Coronary artery (tissue), 2 donors: Measurements from ENCODE around the gene GEMIN8.

ENCODE experiments used
- DNase-seq: peaks from one replicate; pipeline ENCODE4 v3.0.0-alpha.2; 2017; ENCODE audit warnings: low spot score
- H3K27ac ChIP-seq, 2 donors: fragments of 200-600 bp; sonication (generic); one replicate each; pipeline ENCODE4 v1.5.1; 2016 to 2019
- H3K4me3 ChIP-seq: fragments of 200-600 bp; sonication (generic); 2 replicates; pipeline ENCODE4 v1.5.1; 2016; ENCODE audit warnings: mild to moderate bottlenecking, moderate library complexity
- TF ChIP-seq, protein P1 (sequence below): fragments of 200-600 bp; sonication (generic); IDR thresholded peaks from one replicate; pipeline ENCODE4 v1.5.1; 2019; ENCODE audit warnings: antibody characterized with exemption

Gene GEMIN8

DNA sequence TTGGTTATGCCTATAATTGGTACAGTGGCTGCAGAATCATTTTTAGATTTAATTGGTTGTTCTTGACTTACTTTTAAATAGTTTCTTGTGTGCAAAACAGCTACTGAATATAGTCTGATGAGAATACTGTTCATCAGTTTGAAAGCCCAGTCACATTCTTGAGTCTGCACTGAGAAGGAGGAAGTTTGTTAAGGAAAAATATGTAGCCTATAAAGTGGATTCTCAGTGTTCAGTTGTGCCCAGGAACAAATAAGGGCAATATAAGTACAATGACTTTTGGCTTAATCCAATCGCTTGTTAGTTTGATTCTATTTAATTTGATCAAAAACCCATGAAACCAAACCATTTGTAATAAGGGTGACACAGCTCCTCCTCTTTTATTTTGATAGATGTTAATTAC is 32.8 kb upstream of the GEMIN8 start:
- TF ChIP-seq, protein P1, sequence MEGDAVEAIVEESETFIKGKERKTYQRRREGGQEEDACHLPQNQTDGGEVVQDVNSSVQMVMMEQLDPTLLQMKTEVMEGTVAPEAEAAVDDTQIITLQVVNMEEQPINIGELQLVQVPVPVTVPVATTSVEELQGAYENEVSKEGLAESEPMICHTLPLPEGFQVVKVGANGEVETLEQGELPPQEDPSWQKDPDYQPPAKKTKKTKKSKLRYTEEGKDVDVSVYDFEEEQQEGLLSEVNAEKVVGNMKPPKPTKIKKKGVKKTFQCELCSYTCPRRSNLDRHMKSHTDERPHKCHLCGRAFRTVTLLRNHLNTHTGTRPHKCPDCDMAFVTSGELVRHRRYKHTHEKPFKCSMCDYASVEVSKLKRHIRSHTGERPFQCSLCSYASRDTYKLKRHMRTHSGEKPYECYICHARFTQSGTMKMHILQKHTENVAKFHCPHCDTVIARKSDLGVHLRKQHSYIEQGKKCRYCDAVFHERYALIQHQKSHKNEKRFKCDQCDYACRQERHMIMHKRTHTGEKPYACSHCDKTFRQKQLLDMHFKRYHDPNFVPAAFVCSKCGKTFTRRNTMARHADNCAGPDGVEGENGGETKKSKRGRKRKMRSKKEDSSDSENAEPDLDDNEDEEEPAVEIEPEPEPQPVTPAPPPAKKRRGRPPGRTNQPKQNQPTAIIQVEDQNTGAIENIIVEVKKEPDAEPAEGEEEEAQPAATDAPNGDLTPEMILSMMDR = no peak
- no peak overlapping the region for H3K4me3 ChIP-seq
- H3K27ac ChIP-seq = no peak overlapping the region
- DNase-seq = no peak

DNA sequence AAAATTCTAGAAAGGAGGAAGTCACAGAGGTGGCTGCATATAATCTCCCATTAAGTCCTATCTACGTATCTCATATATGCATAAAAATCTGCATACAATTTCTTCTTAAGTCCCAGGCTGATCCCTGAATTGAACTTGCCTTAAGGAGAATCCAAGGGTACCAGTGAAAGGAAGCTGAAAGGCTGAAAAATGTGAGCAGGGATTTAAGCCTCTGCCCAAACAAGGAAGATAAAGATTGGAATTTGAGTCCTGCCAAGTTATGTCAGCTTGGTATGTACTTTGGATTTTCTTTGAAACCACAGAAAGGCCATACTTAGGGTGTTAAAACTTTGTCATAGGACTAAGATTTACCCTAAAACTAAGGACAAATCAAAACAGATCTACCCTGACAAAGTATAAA is 26.5 kb upstream of the GEMIN8 start:
- DNase-seq = no peak
- H3K4me3 ChIP-seq = no peak overlapping the region
- TF ChIP-seq, protein P1 = no peak
- H3K27ac ChIP-seq = no peak overlapping the region

DNA sequence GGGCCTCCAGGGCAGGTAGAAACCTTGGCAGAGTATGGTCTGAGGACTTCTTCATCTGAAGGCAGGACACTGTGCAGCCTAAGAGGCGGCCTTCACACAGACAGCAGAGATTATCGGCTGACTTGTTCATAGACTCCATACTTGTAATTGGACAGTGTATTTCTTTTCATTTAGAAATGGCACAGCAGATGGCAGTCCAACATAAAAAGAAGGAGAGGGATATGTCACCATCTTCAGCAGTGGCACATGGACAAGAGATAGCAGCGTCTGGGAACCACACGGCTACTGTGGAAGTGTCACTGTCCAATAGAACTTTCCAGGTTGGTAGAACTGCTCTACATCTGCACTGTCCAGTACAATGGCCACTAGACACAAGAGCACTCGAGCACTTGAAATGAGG is 21.7 kb upstream of the GEMIN8 start:
- no peak overlapping the region for H3K4me3 ChIP-seq
- no peak for DNase-seq
- TF ChIP-seq, protein P1 = no peak
- H3K27ac ChIP-seq = no peak overlapping the region

DNA sequence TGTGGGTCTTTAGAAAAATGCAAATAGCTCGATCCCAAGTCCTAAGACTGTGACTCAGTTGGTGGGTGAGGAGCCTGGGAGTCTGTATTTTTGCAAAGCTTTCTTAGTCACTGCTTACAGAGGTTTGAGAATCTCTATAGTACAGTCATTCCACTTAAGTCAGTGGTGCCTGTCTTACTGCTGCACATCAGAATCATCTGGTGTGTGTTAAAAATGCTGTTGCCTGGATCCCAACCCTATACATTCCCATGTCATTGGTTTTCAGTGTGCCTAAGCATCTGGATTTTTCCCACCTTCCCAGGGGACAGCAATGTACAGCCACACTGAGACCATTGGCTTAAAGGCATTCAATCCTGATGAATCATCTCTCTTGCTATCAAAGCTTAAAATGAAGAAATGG is 21.0 kb upstream of the GEMIN8 start:
- Histone ChIP-seq H3K4me3 (no peak overlapping the region), H3K27ac (no peak overlapping the region)
- TF ChIP-seq, protein P1 = no peak
- DNase-seq = no peak

DNA sequence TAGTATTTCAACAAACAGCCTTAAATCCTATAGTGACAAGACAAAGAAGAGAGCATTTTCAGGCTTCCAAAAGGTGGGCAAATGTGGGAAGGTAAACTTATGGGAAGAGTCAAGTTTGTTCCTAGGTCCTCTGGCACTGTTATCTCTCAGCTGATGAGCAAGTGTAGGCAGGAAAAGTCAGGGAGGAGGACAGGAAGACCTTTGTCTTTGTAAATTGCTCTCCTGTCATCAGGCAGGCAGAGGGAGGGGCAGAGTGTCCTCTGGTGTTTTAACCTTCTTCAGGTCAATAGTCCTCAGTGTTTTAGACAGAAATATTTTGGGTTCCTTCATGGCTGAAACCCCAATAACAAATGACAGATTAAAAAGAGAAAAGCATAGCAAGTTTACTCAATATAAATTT is 13.5 kb upstream of the GEMIN8 start:
- Histone ChIP-seq H3K4me3 (no peak overlapping the region), H3K27ac (no peak overlapping the region)
- no peak for DNase-seq
- TF ChIP-seq, protein P1 = no peak

DNA sequence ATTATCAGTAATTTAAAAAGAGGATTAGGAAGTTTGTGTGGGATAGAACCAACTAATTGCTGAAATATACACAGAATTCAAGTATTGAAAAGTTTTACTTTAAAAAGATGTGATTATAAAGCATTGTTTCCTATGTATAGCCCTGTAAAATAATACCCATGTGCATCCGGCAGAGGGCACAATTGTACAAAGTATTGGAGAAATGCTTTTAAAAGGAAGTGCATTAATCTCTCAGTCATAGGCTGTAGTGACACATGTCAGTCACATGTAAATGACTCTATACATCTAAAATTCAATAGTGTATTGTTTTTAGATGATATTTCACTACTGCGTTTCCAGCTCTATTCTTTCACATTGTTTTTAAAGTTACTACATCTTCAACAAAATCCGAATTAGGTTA is 9.7 kb upstream of the GEMIN8 start:
- no peak overlapping the region for H3K4me3 ChIP-seq
- DNase-seq = no peak
- no peak overlapping the region for H3K27ac ChIP-seq
- TF ChIP-seq, protein P1 = no peak

DNA sequence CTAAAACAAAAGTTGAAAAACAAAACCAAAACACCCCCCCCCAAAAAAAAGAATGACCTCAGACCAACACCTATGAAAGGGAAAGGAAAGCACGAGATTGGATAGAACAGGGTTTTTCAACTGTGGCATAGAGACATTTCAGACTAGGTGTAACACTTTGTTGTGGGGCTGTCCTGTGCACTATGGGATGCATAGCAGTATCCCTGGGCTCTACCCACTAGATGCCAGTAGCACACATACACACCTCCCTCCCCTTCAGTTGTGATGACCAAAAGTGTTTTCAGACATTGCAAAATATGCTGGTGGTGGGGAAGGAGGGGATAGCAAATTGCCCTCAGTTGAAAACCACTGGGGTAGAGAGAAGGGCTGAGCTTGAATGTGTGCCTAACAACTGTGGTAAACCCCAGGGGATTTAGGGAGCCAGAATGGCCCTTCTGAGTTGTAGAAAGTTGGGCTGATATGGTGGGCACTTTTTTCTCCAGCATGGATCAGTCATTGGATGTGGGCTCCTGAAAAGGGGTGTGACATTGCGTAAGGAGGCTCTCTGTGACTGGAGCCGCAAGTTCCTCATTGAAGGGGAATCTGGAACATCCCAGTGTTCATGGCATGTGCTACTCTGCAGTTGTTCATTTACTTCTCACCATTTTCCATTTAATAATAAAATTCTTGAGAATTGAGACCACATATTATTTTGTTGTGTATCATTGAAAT is 8.8 kb upstream of the GEMIN8 start:
- DNase-seq = no peak
- TF ChIP-seq, protein P1 = no peak
- Histone ChIP-seq H3K4me3 (no peak overlapping the region), H3K27ac (no peak overlapping the region)
